ENCODE data around the gene SLC26A2. TPM values are rescaled to one million over a fixed set of nuclear protein-coding genes. Genes with fewer than 3 reads are reported as not detected.

Gene SLC26A2
- total RNA-seq, 6 experiments from 2014 or later: 1.3 to 2.4 (median 2.0) TPM

- H3K27me3 ChIP-seq: no peaks in the 10 kb centered on the region
- H3K9me3 ChIP-seq: no peaks in the 10 kb centered on the region
- ATAC-seq (no peak), DNase-seq (no peak)
- no peaks in the 10 kb centered on the region for H3K36me3 ChIP-seq
- WGBS (ENCODE audit: insufficient coverage, low coverage, low lambda C conversion rate, missing lambda C conversion rate): 78% methylated on average over 5 of the region's 5 CpGs
- no peak overlapping the region for H3K27ac ChIP-seq
- intact Hi-C loops (cut with DNase I): no loop called here
- no peak overlapping the region for H3K4me3 ChIP-seq
- TF ChIP-seq, protein P1, sequence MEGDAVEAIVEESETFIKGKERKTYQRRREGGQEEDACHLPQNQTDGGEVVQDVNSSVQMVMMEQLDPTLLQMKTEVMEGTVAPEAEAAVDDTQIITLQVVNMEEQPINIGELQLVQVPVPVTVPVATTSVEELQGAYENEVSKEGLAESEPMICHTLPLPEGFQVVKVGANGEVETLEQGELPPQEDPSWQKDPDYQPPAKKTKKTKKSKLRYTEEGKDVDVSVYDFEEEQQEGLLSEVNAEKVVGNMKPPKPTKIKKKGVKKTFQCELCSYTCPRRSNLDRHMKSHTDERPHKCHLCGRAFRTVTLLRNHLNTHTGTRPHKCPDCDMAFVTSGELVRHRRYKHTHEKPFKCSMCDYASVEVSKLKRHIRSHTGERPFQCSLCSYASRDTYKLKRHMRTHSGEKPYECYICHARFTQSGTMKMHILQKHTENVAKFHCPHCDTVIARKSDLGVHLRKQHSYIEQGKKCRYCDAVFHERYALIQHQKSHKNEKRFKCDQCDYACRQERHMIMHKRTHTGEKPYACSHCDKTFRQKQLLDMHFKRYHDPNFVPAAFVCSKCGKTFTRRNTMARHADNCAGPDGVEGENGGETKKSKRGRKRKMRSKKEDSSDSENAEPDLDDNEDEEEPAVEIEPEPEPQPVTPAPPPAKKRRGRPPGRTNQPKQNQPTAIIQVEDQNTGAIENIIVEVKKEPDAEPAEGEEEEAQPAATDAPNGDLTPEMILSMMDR (IDR thresholded peaks at IDR 0.05): no peak
- TF ChIP-seq POLR2A (IDR thresholded peaks at IDR 0.05): no peak
- peaks cover 0 to 8% (median 2%) of the 10 kb centered on the region in 4 donors for H3K4me1 ChIP-seq
These were observed 3.9 kb upstream of the SLC26A2 start for GRCh38 chr5:149956685-149957084.

- peaks cover 0 to 8% (median 2%) of the 10 kb centered on the region in 4 donors for H3K4me1 ChIP-seq
- 82% methylated on average over 4 of the region's 4 CpGs for WGBS (ENCODE audit: insufficient coverage, low coverage, low lambda C conversion rate, missing lambda C conversion rate)
- H3K36me3 ChIP-seq: no peaks in the 10 kb centered on the region
- ATAC-seq (no peak), DNase-seq (no peak)
- H3K9me3 ChIP-seq: no peaks in the 10 kb centered on the region
- no peaks in the 10 kb centered on the region for H3K27me3 ChIP-seq
- H3K27ac ChIP-seq: no peak overlapping the region
- TF ChIP-seq POLR2A (IDR thresholded peaks at IDR 0.05): no peak
- TF ChIP-seq, protein P1 (IDR thresholded peaks at IDR 0.05): no peak
- no peak overlapping the region for H3K4me3 ChIP-seq
- intact Hi-C loops (cut with DNase I): no loop called here
These were observed 2.7 kb upstream of the SLC26A2 start for GRCh38 chr5:149957855-149958254.

DNA sequence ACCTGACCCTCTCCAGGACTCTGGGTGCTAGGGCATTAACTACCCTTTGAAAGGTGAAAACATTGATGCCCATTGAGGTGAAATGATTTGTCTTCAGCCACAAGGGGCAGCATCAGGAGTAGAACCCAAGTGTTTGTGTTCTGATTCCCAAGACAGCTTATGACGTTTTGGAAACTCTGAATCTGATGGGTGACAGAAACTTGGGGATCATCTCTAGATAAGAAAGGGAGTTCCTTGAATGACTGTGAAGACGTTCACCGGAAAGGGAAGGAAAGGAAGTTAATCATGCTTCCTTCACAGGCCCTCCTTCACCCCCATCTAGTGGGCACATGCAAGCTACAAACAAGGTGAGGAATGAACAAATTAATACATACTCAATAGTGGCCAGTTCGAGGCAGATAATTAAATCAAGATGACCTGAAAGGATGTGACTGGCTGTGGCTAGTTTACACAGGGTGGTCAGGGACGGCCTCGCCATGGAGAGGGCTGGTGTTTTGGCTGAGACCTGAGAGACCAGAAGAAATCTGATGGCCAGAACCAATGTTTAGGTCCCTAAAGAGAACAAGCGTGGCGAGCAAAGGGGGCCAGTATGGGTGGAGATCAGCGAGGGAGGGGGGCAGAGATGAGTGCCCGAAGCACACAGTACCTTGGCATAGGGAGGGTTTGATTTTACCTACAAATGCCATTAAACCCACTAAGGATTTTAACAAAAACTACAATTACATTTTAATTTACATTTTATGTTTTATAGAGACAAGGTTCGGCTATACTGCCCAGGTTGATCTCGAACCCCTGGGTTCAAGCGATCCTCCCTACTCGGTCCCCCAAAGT, 937 bp upstream of the SLC26A2 start:
- Histone ChIP-seq H3K4me1 (peaks cover 0 to 8% (median 2%) of the 10 kb centered on the region in 4 donors), H3K9me3 (no peaks in the 10 kb centered on the region), H3K4me3 (peak overlapping the region; percentile 61 to 68 (median 68)), H3K27me3 (no peaks in the 10 kb centered on the region), H3K36me3 (no peaks in the 10 kb centered on the region), H3K27ac (peak overlapping the region; percentile 6 to 83 (median 55))
- 37% methylated on average over 14 of the region's 14 CpGs for WGBS (ENCODE audit: insufficient coverage, low coverage, low lambda C conversion rate, missing lambda C conversion rate)
- intact Hi-C loops (cut with DNase I): no loop called here
- TF ChIP-seq POLR2A (IDR thresholded peaks at IDR 0.05): no peak
- TF ChIP-seq, protein P1 (IDR thresholded peaks at IDR 0.05): peak; percentile 18 to 42 (median 34)
- no peak for DNase-seq
- ATAC-seq: peak in 1 of 4 donors; percentile 3

GRCh38 chr5:149961186-149961685, 678 bp downstream of the SLC26A2 start:
- Histone ChIP-seq H3K4me1 (peaks cover 0 to 8% (median 2%) of the 10 kb centered on the region in 4 donors), H3K4me3 (peak overlapping the region; percentile 61 to 68 (median 68)), H3K9me3 (no peaks in the 10 kb centered on the region), H3K27me3 (no peaks in the 10 kb centered on the region), H3K27ac (no peak overlapping the region), H3K36me3 (no peaks in the 10 kb centered on the region)
- ATAC-seq (no peak), DNase-seq (no peak)
- 34% methylated on average over 7 of the region's 23 CpGs for WGBS (ENCODE audit: insufficient coverage, low coverage, low lambda C conversion rate, missing lambda C conversion rate)
- no peak for TF ChIP-seq POLR2A (IDR thresholded peaks at IDR 0.05)
- TF ChIP-seq, protein P1 (IDR thresholded peaks at IDR 0.05): no peak
- intact Hi-C loops (cut with DNase I): no loop called here
